ENCODE results near the gene ARHGEF7. TPM values are rescaled to one million over a fixed set of nuclear protein-coding genes. Genes with fewer than 3 reads are reported as not detected.

The ARHGEF7 gene
- total RNA-seq, 5 donors from 2014 or later (not counting 1 experiment from before 2014, with no cell fraction given), result 68.0 to 85.8 (median 83.7) TPM

DNA sequence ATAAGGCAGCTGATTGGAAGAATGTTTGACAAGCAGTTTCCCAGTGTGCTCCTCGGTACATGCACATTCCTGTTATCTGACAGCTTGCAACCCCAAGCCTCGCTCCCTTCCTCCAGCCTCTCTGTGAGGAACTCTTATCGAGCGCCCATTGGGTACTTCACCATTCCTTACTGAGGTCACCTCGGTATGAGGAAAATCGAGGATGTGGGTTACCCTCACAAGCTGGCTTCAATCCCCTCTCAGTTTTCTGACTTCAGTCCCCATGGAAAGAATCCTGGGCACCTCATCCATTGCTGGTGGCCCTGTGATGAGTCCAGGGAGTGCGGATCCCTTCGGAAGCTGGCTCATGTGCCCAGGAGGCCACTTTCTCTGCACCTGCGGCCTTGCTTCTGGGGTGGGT is 222.6 kb downstream of the ARHGEF7 start:
- Histone ChIP-seq H3K9me3 (peaks cover 2% of the 10 kb centered on the region), H3K27ac (ENCODE audit: low read length) (no peak overlapping the region), H3K4me1 (ENCODE audit: control insufficient read depth in 1 of 2, extremely low read depth in 1 of 2, insufficient read depth in 2 of 2, low read length in 2 of 2) (no peaks in the 10 kb centered on the region), H3K36me3 (ENCODE audit: control insufficient read depth in 2 of 2, extremely low read depth in 1 of 2, insufficient read depth in 1 of 2, low read length in 1 of 2) (no peaks in the 10 kb centered on the region), H3K4me3 (ENCODE audit: control insufficient read depth in 1 of 2, extremely low read depth in 1 of 2, low read length in 1 of 2) (no peak overlapping the region), H3K27me3 (replicated peaks in 1 of 2; ENCODE audit: control insufficient read depth in 2 of 2, extremely low read depth in 1 of 2, insufficient read depth in 2 of 2, low read length in 1 of 2) (no peaks in the 10 kb centered on the region)
- peaks cover 37% of the 10 kb centered on the region for H3K36me3 Mint-ChIP-seq
- no peak overlapping the region for H3K27ac Mint-ChIP-seq
- no peak for ATAC-seq (replicated peaks in 1 of 4)
- 85% methylated on average over 6 of the region's 9 CpGs for WGBS (ENCODE audit: insufficient coverage)
- H3K4me1 Mint-ChIP-seq, result no peaks in the 10 kb centered on the region
- POLR2A ChIA-PET, result no interaction called here
- no peak overlapping the region for H3K4me3 Mint-ChIP-seq
- peaks cover 4 to 9% (median 4%) of the 10 kb centered on the region in 3 donors for H3K9me3 Mint-ChIP-seq
- H3K27me3 Mint-ChIP-seq, result no peaks in the 10 kb centered on the region
- no peak for DNase-seq
- CTCF ChIA-PET, result no interaction called here

DNA sequence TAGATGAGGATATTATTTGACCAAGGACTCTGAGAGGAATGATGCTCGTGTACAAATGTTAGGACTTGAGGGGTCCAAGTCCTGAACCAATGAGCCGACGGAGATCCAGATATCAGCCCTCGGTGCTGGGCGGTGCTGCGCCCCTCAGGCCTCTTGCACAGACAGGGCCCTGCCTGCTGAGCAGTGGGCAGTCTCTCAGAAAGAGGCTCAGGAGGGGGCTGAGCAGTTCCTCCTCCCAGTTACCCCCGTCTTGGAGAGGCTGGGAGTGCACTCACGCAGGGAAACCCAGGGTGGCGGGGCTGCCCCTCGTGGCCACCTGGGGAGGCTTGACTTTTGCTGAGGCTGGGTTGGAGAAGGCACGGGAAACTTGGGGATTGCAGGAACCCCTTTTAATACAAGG is 223.7 kb downstream of the ARHGEF7 start:
- Histone ChIP-seq H3K9me3 (peaks cover 2% of the 10 kb centered on the region), H3K4me1 (ENCODE audit: control insufficient read depth in 1 of 2, extremely low read depth in 1 of 2, insufficient read depth in 2 of 2, low read length in 2 of 2) (no peaks in the 10 kb centered on the region), H3K4me3 (ENCODE audit: control insufficient read depth in 1 of 2, extremely low read depth in 1 of 2, low read length in 1 of 2) (no peak overlapping the region), H3K27me3 (replicated peaks in 1 of 2; ENCODE audit: control insufficient read depth in 2 of 2, extremely low read depth in 1 of 2, insufficient read depth in 2 of 2, low read length in 1 of 2) (no peaks in the 10 kb centered on the region), H3K27ac (ENCODE audit: low read length) (no peak overlapping the region), H3K36me3 (ENCODE audit: control insufficient read depth in 2 of 2, extremely low read depth in 1 of 2, insufficient read depth in 1 of 2, low read length in 1 of 2) (no peaks in the 10 kb centered on the region)
- H3K4me3 Mint-ChIP-seq, result no peak overlapping the region
- no peak for ATAC-seq (replicated peaks in 1 of 4)
- no peaks in the 10 kb centered on the region for H3K4me1 Mint-ChIP-seq
- no peak for DNase-seq
- H3K9me3 Mint-ChIP-seq, result peaks cover 0 to 4% (median 3%) of the 10 kb centered on the region in 3 donors
- no peaks in the 10 kb centered on the region for H3K27me3 Mint-ChIP-seq
- 83% methylated on average over 9 of the region's 11 CpGs for WGBS (ENCODE audit: insufficient coverage)
- POLR2A ChIA-PET, result no interaction called here
- H3K36me3 Mint-ChIP-seq, result peaks cover 32% of the 10 kb centered on the region
- no peak overlapping the region for H3K27ac Mint-ChIP-seq
- CTCF ChIA-PET, result no interaction called here

DNA sequence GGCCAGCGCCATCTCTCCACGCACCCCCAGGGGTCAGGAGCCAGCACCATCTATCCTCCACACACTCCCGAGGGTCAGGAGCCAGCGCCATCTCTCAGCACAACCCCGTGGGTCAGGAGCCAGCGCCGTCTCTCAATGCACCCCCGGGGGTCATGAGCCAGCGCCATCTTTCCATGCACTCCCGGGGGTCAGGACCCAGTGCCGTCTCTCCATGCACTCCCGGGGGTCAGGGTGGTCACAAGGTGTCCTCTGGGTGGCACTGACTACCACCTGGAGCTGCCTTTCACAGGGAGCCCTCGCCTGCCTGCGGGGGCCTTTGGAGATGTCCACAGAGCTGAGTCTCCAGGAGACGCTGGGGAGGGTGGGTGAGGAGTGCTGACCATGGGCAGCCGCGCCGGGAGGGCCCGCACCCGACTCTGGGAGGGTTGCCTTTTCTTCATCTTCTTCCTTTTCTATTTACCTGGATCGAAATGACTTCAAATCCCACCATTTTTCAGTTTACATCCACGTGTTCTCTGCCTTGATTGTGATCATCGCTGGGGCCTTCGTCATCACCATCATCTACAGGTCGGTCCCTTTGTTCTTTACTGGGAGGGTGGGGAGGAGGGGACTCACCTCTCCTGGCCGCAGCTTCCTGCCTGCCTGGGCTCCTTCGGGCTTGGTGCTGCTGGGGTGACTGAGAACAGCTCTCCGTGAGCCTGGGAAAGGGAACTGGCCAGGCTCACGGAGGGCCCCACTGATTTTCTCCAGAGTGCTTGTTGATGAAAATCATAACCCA is 224.4 kb downstream of the ARHGEF7 start:
- H3K27me3 ChIP-seq (replicated peaks in 1 of 2; ENCODE audit: control insufficient read depth in 2 of 2, extremely low read depth in 1 of 2, insufficient read depth in 2 of 2, low read length in 1 of 2), result no peaks in the 10 kb centered on the region
- no peaks in the 10 kb centered on the region for H3K4me1 Mint-ChIP-seq
- H3K4me3 ChIP-seq (ENCODE audit: control insufficient read depth in 1 of 2, extremely low read depth in 1 of 2, low read length in 1 of 2), result no peak overlapping the region
- no peak for ATAC-seq (replicated peaks in 1 of 4)
- no peak overlapping the region for H3K27ac ChIP-seq (ENCODE audit: low read length)
- no peaks in the 10 kb centered on the region for H3K9me3 ChIP-seq
- peaks cover 33% of the 10 kb centered on the region for H3K36me3 Mint-ChIP-seq
- no peak for DNase-seq
- WGBS (ENCODE audit: insufficient coverage), result 95% methylated on average over 13 of the region's 29 CpGs
- no peaks in the 10 kb centered on the region for H3K4me1 ChIP-seq (ENCODE audit: control insufficient read depth in 1 of 2, extremely low read depth in 1 of 2, insufficient read depth in 2 of 2, low read length in 2 of 2)
- no peak overlapping the region for H3K4me3 Mint-ChIP-seq
- peaks cover 0 to 4% (median 0%) of the 10 kb centered on the region in 3 donors for H3K9me3 Mint-ChIP-seq
- H3K27ac Mint-ChIP-seq, result no peak overlapping the region
- H3K36me3 ChIP-seq (ENCODE audit: control insufficient read depth in 2 of 2, extremely low read depth in 1 of 2, insufficient read depth in 1 of 2, low read length in 1 of 2), result no peaks in the 10 kb centered on the region
- ChIA-PET CTCF (no interaction called here), POLR2A (no interaction called here)
- no peaks in the 10 kb centered on the region for H3K27me3 Mint-ChIP-seq

DNA sequence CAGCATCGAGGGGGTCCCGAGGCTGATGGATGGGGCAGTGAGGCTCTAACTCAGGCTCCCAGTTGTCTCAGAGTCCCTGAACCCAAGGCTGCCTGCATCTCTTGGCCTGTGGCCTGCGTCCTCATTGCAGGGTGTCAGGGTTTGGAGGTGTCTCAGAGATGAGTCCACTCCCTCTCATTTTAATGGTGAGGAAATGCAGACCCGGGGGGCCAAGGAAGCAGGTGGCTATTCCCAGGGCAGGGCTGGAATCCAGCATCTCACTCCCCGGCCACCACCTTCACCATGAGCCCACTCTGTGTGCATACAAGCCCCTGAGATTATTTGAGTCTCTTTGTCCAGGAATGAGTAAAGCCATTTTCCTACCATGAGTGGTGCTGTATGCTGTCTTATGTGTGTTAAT is 226.8 kb downstream of the ARHGEF7 start:
- no peak overlapping the region for H3K27ac ChIP-seq (ENCODE audit: low read length)
- ChIA-PET POLR2A (no interaction called here), CTCF (no interaction called here)
- H3K4me3 ChIP-seq (ENCODE audit: control insufficient read depth in 1 of 2, extremely low read depth in 1 of 2, low read length in 1 of 2), result no peak overlapping the region
- H3K4me1 ChIP-seq (ENCODE audit: control insufficient read depth in 1 of 2, extremely low read depth in 1 of 2, insufficient read depth in 2 of 2, low read length in 2 of 2), result no peaks in the 10 kb centered on the region
- WGBS (ENCODE audit: insufficient coverage), result 96% methylated on average over 3 of the region's 5 CpGs
- Mint-ChIP-seq H3K36me3 (peaks cover 22% of the 10 kb centered on the region), H3K4me1 (no peaks in the 10 kb centered on the region), H3K9me3 (peaks cover 0 to 4% (median 0%) of the 10 kb centered on the region in 3 donors), H3K27ac (no peak overlapping the region), H3K4me3 (no peak overlapping the region), H3K27me3 (no peaks in the 10 kb centered on the region)
- H3K36me3 ChIP-seq (ENCODE audit: control insufficient read depth in 2 of 2, extremely low read depth in 1 of 2, insufficient read depth in 1 of 2, low read length in 1 of 2), result no peaks in the 10 kb centered on the region
- ATAC-seq (replicated peaks in 1 of 4) (no peak), DNase-seq (no peak)
- H3K9me3 ChIP-seq, result no peaks in the 10 kb centered on the region
- H3K27me3 ChIP-seq (replicated peaks in 1 of 2; ENCODE audit: control insufficient read depth in 2 of 2, extremely low read depth in 1 of 2, insufficient read depth in 2 of 2, low read length in 1 of 2), result no peaks in the 10 kb centered on the region

DNA sequence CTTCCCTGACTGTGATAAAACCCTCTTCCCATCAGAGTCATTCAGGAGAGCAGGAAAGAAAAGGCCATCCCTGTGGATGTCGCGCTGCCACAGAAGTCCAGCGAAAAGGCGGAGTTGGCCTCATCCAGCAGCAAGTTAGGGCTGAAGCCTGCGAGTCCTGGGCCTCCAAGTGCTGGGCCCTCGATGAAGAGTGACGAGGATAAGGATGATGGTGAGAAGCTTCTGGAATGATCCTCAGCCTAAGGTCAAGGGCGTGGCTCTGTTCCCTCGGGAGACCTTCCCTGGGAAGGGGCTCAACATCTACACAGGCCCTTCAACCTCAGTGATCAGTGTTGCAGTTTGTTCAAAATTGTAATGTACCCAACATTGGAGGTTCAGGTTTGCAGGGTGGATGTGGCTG is 227.6 kb downstream of the ARHGEF7 start:
- Mint-ChIP-seq H3K27me3 (no peaks in the 10 kb centered on the region), H3K4me1 (no peaks in the 10 kb centered on the region), H3K36me3 (peaks cover 16% of the 10 kb centered on the region), H3K27ac (no peak overlapping the region), H3K4me3 (no peak overlapping the region), H3K9me3 (peaks cover 0 to 4% (median 0%) of the 10 kb centered on the region in 3 donors)
- no peak overlapping the region for H3K4me3 ChIP-seq (ENCODE audit: control insufficient read depth in 1 of 2, extremely low read depth in 1 of 2, low read length in 1 of 2)
- H3K4me1 ChIP-seq (ENCODE audit: control insufficient read depth in 1 of 2, extremely low read depth in 1 of 2, insufficient read depth in 2 of 2, low read length in 2 of 2), result no peaks in the 10 kb centered on the region
- ATAC-seq (replicated peaks in 1 of 4), result no peak
- H3K36me3 ChIP-seq (ENCODE audit: control insufficient read depth in 2 of 2, extremely low read depth in 1 of 2, insufficient read depth in 1 of 2, low read length in 1 of 2), result no peaks in the 10 kb centered on the region
- no peaks in the 10 kb centered on the region for H3K27me3 ChIP-seq (replicated peaks in 1 of 2; ENCODE audit: control insufficient read depth in 2 of 2, extremely low read depth in 1 of 2, insufficient read depth in 2 of 2, low read length in 1 of 2)
- WGBS (ENCODE audit: insufficient coverage), result 96% methylated on average over 4 of the region's 9 CpGs
- no peak overlapping the region for H3K27ac ChIP-seq (ENCODE audit: low read length)
- ChIA-PET CTCF (no interaction called here), POLR2A (no interaction called here)
- no peak for DNase-seq
- H3K9me3 ChIP-seq, result no peaks in the 10 kb centered on the region

DNA sequence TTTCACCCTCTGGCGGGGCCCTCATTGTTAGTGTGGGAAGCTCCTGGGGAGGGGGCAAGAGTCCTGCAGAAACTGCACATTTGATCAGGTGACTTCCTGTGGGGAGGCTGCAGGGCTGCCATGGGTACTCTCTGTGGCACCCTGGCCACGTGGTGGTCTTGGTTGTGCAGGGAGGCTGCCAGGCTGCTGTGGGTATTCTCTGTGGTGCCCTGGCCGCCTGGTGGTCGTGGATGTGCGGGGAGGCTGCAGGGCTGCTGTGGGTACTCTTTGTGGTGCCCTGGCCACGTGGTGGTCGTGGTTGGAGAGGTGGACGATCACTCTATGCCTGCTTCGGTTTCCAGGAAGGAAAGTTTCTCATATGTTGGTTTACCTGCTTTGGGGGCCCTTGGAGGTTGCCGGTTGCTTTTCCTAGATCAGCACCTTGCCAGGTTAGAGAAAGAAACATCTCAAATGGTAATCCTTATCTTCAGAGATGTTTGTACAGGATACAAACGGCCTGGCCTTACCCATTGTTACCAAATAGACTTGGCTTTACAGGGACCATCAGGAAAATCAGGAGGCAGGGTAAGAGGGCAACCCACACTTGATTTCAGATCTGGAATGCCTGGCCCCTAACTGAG is 228.2 kb downstream of the ARHGEF7 start:
- H3K9me3 ChIP-seq, result no peaks in the 10 kb centered on the region
- CTCF ChIA-PET, result no interaction called here
- Mint-ChIP-seq H3K9me3 (peaks cover 0 to 4% (median 0%) of the 10 kb centered on the region in 3 donors), H3K4me1 (no peaks in the 10 kb centered on the region), H3K27ac (no peak overlapping the region), H3K36me3 (peaks cover 13% of the 10 kb centered on the region), H3K27me3 (no peaks in the 10 kb centered on the region), H3K4me3 (no peak overlapping the region)
- H3K4me1 ChIP-seq (ENCODE audit: control insufficient read depth in 1 of 2, extremely low read depth in 1 of 2, insufficient read depth in 2 of 2, low read length in 2 of 2), result no peaks in the 10 kb centered on the region
- POLR2A ChIA-PET, result no interaction called here
- ATAC-seq (replicated peaks in 1 of 4) (no peak), DNase-seq (no peak)
- no peaks in the 10 kb centered on the region for H3K36me3 ChIP-seq (ENCODE audit: control insufficient read depth in 2 of 2, extremely low read depth in 1 of 2, insufficient read depth in 1 of 2, low read length in 1 of 2)
- H3K27me3 ChIP-seq (replicated peaks in 1 of 2; ENCODE audit: control insufficient read depth in 2 of 2, extremely low read depth in 1 of 2, insufficient read depth in 2 of 2, low read length in 1 of 2), result no peaks in the 10 kb centered on the region
- no peak overlapping the region for H3K27ac ChIP-seq (ENCODE audit: low read length)
- no peak overlapping the region for H3K4me3 ChIP-seq (ENCODE audit: control insufficient read depth in 1 of 2, extremely low read depth in 1 of 2, low read length in 1 of 2)
- 54% methylated on average over 9 of the region's 11 CpGs for WGBS (ENCODE audit: insufficient coverage)
